ENCODE measurements around the gene CSHL1.

- TF ChIP-seq CTCF (conservative IDR thresholded peaks at IDR 0.05) (no peak), ZFX (IDR thresholded peaks at IDR 0.05) (no peak)
Observed at GRCh38 chr17:63942309-63942985, 31.4 kb upstream of the CSHL1 start.

Data from C4-2B (cell line).